Measurements from ENCODE around the gene LPIN3. TPM values are rescaled to one million over a fixed set of nuclear protein-coding genes. Genes with fewer than 3 reads are reported as not detected.

The LPIN3 gene
- total RNA-seq, 1 experiment from 2014 or later: 23.5 TPM

GRCh38 chr20:41361757-41362747 lies 21.4 kb downstream of the LPIN3 start:
- intact Hi-C loops (cut with micrococcal nuclease; ENCODE audit: unreplicated experiment): no loop called here
- Mint-ChIP-seq H3K27me3 (ENCODE audit: unreplicated experiment) (peaks cover 41% of the 10 kb centered on the region), H3K9me3 (ENCODE audit: low read depth, unreplicated experiment) (no peaks in the 10 kb centered on the region), H3K4me1 (ENCODE audit: low read depth, unreplicated experiment) (no peaks in the 10 kb centered on the region), H3K36me3 (ENCODE audit: insufficient read depth, unreplicated experiment) (peaks cover 4% of the 10 kb centered on the region), H3K27ac (ENCODE audit: unreplicated experiment) (no peak overlapping the region), H3K4me3 (ENCODE audit: low read depth, unreplicated experiment) (no peak overlapping the region)
- DNase-seq: no peak
- TF ChIP-seq CTCF (IDR thresholded peaks at IDR 0.05; ENCODE audit: unreplicated experiment): no peak
- CTCF ChIA-PET: interaction anchor here (0.6 to 0.7 kb wide), 2 partner anchors 24 to 999 kb away, joined by 3 read pairs; no protein-coding TSS in a partner anchor
- no TSS peak for BruUV-seq (replicated peaks)

- no TSS peak for BruUV-seq (replicated peaks)
- no peak for TF ChIP-seq CTCF (IDR thresholded peaks at IDR 0.05; ENCODE audit: unreplicated experiment)
- Mint-ChIP-seq H3K9me3 (ENCODE audit: low read depth, unreplicated experiment) (no peaks in the 10 kb centered on the region), H3K4me3 (ENCODE audit: low read depth, unreplicated experiment) (no peak overlapping the region), H3K36me3 (ENCODE audit: insufficient read depth, unreplicated experiment) (peaks cover 4% of the 10 kb centered on the region), H3K27ac (ENCODE audit: unreplicated experiment) (no peak overlapping the region), H3K27me3 (ENCODE audit: unreplicated experiment) (peaks cover 48% of the 10 kb centered on the region), H3K4me1 (ENCODE audit: low read depth, unreplicated experiment) (no peaks in the 10 kb centered on the region)
- CTCF ChIA-PET: interaction anchor here (0.6 to 0.7 kb wide), 2 partner anchors 25 to 1000 kb away, joined by 3 read pairs; no protein-coding TSS in a partner anchor
- intact Hi-C loops (cut with micrococcal nuclease; ENCODE audit: unreplicated experiment): no loop called here
- no peak for DNase-seq
Observed at GRCh38 chr20:41362748-41363140, 22.1 kb downstream of the LPIN3 start.

GRCh38 chr20:41363601-41364000 lies 23.0 kb downstream of the LPIN3 start:
- Mint-ChIP-seq H3K4me3 (ENCODE audit: low read depth, unreplicated experiment) (no peak overlapping the region), H3K4me1 (ENCODE audit: low read depth, unreplicated experiment) (no peaks in the 10 kb centered on the region)

GRCh38 chr20:41364236-41364855 lies 23.7 kb downstream of the LPIN3 start:
- no TSS peak for BruUV-seq (replicated peaks)
- intact Hi-C loops (cut with micrococcal nuclease; ENCODE audit: unreplicated experiment): no loop called here
- H3K4me3 Mint-ChIP-seq (ENCODE audit: low read depth, unreplicated experiment): no peak overlapping the region
- no peak for DNase-seq
- H3K36me3 Mint-ChIP-seq (ENCODE audit: insufficient read depth, unreplicated experiment): peaks cover 4% of the 10 kb centered on the region
- no peak overlapping the region for H3K27ac Mint-ChIP-seq (ENCODE audit: unreplicated experiment)
- H3K9me3 Mint-ChIP-seq (ENCODE audit: low read depth, unreplicated experiment): no peaks in the 10 kb centered on the region
- H3K4me1 Mint-ChIP-seq (ENCODE audit: low read depth, unreplicated experiment): no peaks in the 10 kb centered on the region
- CTCF ChIA-PET: no interaction called here
- TF ChIP-seq CTCF (IDR thresholded peaks at IDR 0.05; ENCODE audit: unreplicated experiment): no peak
- H3K27me3 Mint-ChIP-seq (ENCODE audit: unreplicated experiment): peaks cover 64% of the 10 kb centered on the region

More at GRCh38 chr20:41363601-41364000, 23.0 kb downstream of the LPIN3 start:
- peaks cover 56% of the 10 kb centered on the region for H3K27me3 Mint-ChIP-seq (ENCODE audit: unreplicated experiment)
- CTCF ChIA-PET: no interaction called here
- DNase-seq: no peak
- peaks cover 4% of the 10 kb centered on the region for H3K36me3 Mint-ChIP-seq (ENCODE audit: insufficient read depth, unreplicated experiment)
- H3K27ac Mint-ChIP-seq (ENCODE audit: unreplicated experiment): no peak overlapping the region
- no TSS peak for BruUV-seq (replicated peaks)
- no peak for TF ChIP-seq CTCF (IDR thresholded peaks at IDR 0.05; ENCODE audit: unreplicated experiment)
- H3K9me3 Mint-ChIP-seq (ENCODE audit: low read depth, unreplicated experiment): no peaks in the 10 kb centered on the region
- intact Hi-C loops (cut with micrococcal nuclease; ENCODE audit: unreplicated experiment): no loop called here

All from Calu3 (cell line).